ENCODE results near the gene SRSF1. TPM values are rescaled to one million over a fixed set of nuclear protein-coding genes. Genes with fewer than 3 reads are reported as not detected.

SRSF1 gene
- total and polyA plus RNA-seq, 9 donors, result 77.8 to 184 (median 157) TPM

DNA sequence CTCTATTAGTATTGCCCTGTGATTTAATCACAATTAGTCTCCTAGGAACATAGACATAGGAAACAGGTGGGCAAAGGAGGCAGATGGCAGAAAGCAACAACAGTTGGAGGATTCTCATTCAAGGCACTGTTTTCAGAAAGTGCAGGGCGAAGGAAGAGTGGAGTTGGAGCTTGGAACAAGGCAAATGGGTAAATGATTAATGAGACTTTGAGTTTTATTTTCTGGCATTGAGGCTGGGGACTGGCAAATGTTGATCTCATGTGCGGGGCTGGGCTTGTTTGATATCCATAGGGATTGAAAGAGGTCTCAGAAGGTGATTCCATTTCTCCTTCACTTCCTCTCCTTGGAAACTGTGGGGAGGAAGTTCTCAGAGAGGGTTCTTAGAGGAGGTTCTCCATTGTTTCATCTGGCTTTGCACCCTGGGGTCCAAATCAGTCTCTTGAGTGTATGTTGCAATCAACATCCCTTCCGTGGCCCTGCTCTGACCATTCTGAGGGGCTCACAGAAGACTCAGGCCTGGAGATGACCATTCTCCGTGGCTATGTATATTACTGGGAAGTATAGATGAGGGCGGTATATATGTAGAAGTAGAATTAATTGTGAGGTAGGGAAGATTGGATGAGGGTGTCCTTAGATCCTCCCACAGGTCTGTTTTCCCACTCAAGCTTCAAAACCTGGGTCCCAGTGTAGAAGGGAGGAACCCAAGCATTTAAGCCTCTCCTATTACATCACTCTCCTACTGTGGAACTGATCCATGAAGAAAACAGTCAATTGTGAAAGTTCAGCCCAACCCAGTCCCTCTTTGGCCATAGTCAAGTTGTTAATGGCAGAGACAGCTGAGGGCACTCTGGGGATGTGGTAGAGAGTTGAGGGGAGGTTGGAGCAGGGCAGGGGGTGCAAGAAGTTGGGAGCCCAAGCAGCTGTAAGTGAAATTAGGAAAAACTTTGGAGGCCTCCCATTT is 36.5 kb upstream of the SRSF1 start:
- Histone ChIP-seq H3K27ac (no peak overlapping the region), H3K9me3 (no peaks in the 10 kb centered on the region), H3K4me3 (no peak overlapping the region), H3K4me1 (ENCODE audit: insufficient read depth) (no peaks in the 10 kb centered on the region), H3K36me3 (no peaks in the 10 kb centered on the region), H3K27me3 (no peaks in the 10 kb centered on the region)
- TF ChIP-seq POLR2A (IDR thresholded peaks at IDR 0.05) (no peak), EP300 (IDR thresholded peaks at IDR 0.05) (no peak), CTCF (IDR thresholded peaks at IDR 0.05) (no peak)
- no peak for DNase-seq
- intact Hi-C loops (cut with DNase I), result no loop called here
- 89 to 93% (median 92%) methylated on average over 5 of the region's 5 CpGs for WGBS, 3 donors

GRCh38 chr17:58041161-58041560 is 34.1 kb upstream of the SRSF1 start:
- Histone ChIP-seq H3K9me3 (no peaks in the 10 kb centered on the region), H3K4me3 (no peak overlapping the region), H3K4me1 (ENCODE audit: insufficient read depth) (no peaks in the 10 kb centered on the region), H3K27ac (no peak overlapping the region), H3K27me3 (no peaks in the 10 kb centered on the region), H3K36me3 (no peaks in the 10 kb centered on the region)
- TF ChIP-seq POLR2A (IDR thresholded peaks at IDR 0.05), result no peak
- TF ChIP-seq EP300 (IDR thresholded peaks at IDR 0.05), result no peak
- TF ChIP-seq CTCF (IDR thresholded peaks at IDR 0.05), result no peak
- intact Hi-C loops (cut with DNase I), result no loop called here
- DNase-seq, result no peak
- WGBS, 3 donors, result 45 to 57% (median 50%) methylated on average over 5 of the region's 5 CpGs

DNA sequence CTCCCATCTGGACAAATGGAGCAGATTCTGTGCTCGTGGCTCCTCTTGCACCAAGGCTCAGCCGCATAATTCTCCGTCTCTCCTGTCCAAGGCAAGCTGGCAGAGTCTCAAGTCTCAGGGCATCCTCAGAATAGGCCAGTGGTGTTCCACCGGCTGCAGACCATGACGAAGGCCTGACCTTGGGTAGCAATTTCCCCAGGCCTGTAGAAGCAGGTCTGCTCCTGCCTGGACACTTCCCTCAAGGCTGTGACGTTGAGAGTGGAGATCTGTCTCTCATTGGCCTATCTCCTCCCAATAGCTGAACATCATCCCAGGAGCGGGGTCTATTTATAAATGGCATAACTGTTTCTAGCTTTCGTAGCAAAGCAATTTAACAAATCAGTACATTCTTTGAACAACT is 33.3 kb upstream of the SRSF1 start:
- no peak for DNase-seq
- Histone ChIP-seq H3K4me1 (ENCODE audit: insufficient read depth) (no peaks in the 10 kb centered on the region), H3K27ac (no peak overlapping the region), H3K9me3 (no peaks in the 10 kb centered on the region), H3K4me3 (no peak overlapping the region), H3K27me3 (no peaks in the 10 kb centered on the region), H3K36me3 (no peaks in the 10 kb centered on the region)
- no peak for TF ChIP-seq EP300 (IDR thresholded peaks at IDR 0.05)
- TF ChIP-seq CTCF (IDR thresholded peaks at IDR 0.05), result no peak
- no peak for TF ChIP-seq POLR2A (IDR thresholded peaks at IDR 0.05)
- WGBS, 3 donors, result 43 to 58% (median 43%) methylated on average over 8 of the region's 8 CpGs
- intact Hi-C loops (cut with DNase I), result no loop called here

DNA sequence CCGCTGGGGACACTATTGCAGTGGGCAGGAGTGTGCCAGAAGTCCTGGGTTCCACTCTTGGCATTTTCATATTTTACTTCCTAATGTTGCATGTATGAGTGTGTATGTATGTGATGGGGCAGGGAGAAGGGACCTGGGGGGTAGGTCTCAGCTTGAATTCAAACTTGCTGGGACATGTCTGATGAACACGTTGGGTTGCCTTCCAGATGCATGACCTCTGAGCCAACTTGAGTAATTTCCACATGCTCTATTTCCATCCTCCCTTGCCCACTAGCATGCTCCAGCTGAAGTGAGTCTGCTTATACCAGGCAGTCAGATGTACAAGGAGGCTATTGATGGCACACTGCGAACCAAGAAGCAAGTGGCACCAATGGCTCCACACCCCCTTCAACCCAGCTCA is 32.9 kb upstream of the SRSF1 start:
- H3K27me3 ChIP-seq, result no peaks in the 10 kb centered on the region
- H3K4me3 ChIP-seq, result no peak overlapping the region
- 80 to 92% (median 83%) methylated on average over 3 of the region's 3 CpGs for WGBS, 3 donors
- no peak for TF ChIP-seq CTCF (IDR thresholded peaks at IDR 0.05)
- TF ChIP-seq POLR2A (IDR thresholded peaks at IDR 0.05), result no peak
- no peak for TF ChIP-seq EP300 (IDR thresholded peaks at IDR 0.05)
- no peaks in the 10 kb centered on the region for H3K9me3 ChIP-seq
- H3K4me1 ChIP-seq (ENCODE audit: insufficient read depth), result no peaks in the 10 kb centered on the region
- no peak for DNase-seq
- no peak overlapping the region for H3K27ac ChIP-seq
- intact Hi-C loops (cut with DNase I), result no loop called here
- H3K36me3 ChIP-seq, result no peaks in the 10 kb centered on the region

Data from ovary (tissue), 9 donors.